Measurements from ENCODE around the gene EP300. TPM values are rescaled to one million over a fixed set of nuclear protein-coding genes. Genes with fewer than 3 reads are reported as not detected.

The EP300 gene
- total RNA-seq, 4 donors from 2014 or later: 50.5 to 111 (median 77.7) TPM

GRCh38 chr22:41152902-41153301 is 60.5 kb downstream of the EP300 start:
- peaks cover 89 to 100% (median 99%) of the 10 kb centered on the region in 4 donors for H3K36me3 ChIP-seq
- H3K9me3 ChIP-seq: no peaks in the 10 kb centered on the region
- TF ChIP-seq POLR2A (IDR thresholded peaks at IDR 0.05; ENCODE audit: low read depth): no peak
- TF ChIP-seq POLR2AphosphoS5 (IDR thresholded peaks at IDR 0.05): no peak
- intact Hi-C loops (cut with DNase I): no loop called here
- no peak overlapping the region for H3K4me3 ChIP-seq
- no peak overlapping the region for H3K27ac ChIP-seq (replicated peaks in 1 of 4)
- 100% methylated on average over 7 of the region's 7 CpGs for WGBS
- DNase-seq (ENCODE audit: extremely low spot score): no peak
- no peaks in the 10 kb centered on the region for H3K27me3 ChIP-seq
- H3K4me1 ChIP-seq: peaks cover 0 to 15% (median 5%) of the 10 kb centered on the region in 4 donors

- no peak for DNase-seq (ENCODE audit: extremely low spot score)
- Histone ChIP-seq H3K9me3 (no peaks in the 10 kb centered on the region), H3K27me3 (no peaks in the 10 kb centered on the region), H3K4me3 (no peak overlapping the region), H3K27ac (replicated peaks in 1 of 4) (no peak overlapping the region), H3K4me1 (peaks cover 0 to 17% (median 5%) of the 10 kb centered on the region in 4 donors), H3K36me3 (peaks cover 77 to 100% (median 99%) of the 10 kb centered on the region in 4 donors)
- WGBS: 68% methylated on average over 4 of the region's 4 CpGs
- intact Hi-C loops (cut with DNase I): no loop called here
- TF ChIP-seq EP300 (IDR thresholded peaks at IDR 0.05) (no peak), POLR2A (IDR thresholded peaks at IDR 0.05; ENCODE audit: low read depth) (no peak), POLR2AphosphoS5 (IDR thresholded peaks at IDR 0.05) (no peak)
- TF ChIP-seq, protein P1, sequence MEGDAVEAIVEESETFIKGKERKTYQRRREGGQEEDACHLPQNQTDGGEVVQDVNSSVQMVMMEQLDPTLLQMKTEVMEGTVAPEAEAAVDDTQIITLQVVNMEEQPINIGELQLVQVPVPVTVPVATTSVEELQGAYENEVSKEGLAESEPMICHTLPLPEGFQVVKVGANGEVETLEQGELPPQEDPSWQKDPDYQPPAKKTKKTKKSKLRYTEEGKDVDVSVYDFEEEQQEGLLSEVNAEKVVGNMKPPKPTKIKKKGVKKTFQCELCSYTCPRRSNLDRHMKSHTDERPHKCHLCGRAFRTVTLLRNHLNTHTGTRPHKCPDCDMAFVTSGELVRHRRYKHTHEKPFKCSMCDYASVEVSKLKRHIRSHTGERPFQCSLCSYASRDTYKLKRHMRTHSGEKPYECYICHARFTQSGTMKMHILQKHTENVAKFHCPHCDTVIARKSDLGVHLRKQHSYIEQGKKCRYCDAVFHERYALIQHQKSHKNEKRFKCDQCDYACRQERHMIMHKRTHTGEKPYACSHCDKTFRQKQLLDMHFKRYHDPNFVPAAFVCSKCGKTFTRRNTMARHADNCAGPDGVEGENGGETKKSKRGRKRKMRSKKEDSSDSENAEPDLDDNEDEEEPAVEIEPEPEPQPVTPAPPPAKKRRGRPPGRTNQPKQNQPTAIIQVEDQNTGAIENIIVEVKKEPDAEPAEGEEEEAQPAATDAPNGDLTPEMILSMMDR (IDR thresholded peaks at IDR 0.05): no peak
These were observed 64.7 kb downstream of the EP300 start for GRCh38 chr22:41157083-41157482.

DNA sequence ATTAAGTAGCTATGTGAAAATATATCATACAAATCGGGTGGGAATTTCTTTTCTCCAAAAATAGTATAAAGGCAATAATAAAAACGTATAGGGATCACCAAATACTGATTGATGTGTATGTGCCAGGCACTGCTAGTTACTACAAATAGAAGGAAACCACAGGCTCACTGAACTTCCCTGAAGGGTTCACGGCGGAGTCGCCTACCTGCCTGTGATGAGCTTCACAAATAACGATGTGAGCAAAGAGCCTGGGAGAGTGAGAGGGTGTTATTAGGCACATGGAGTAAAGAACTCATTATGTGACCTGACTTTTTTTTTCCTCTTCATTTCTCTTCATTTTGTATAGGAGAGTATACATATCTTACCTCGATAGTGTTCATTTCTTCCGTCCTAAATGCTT is 76.8 kb downstream of the EP300 start:
- Histone ChIP-seq H3K36me3 (peaks cover 77 to 100% (median 92%) of the 10 kb centered on the region in 4 donors), H3K4me1 (peaks cover 0 to 9% (median 3%) of the 10 kb centered on the region in 4 donors), H3K4me3 (no peak overlapping the region), H3K27ac (replicated peaks in 1 of 4) (no peak overlapping the region), H3K27me3 (no peaks in the 10 kb centered on the region), H3K9me3 (no peaks in the 10 kb centered on the region)
- 88% methylated on average over 8 of the region's 8 CpGs for WGBS
- DNase-seq (ENCODE audit: extremely low spot score): no peak
- intact Hi-C loops (cut with DNase I): loop anchor here (10.0 kb wide), 1 partner anchor 334 kb away; no protein-coding TSS in a partner anchor
- TF ChIP-seq POLR2AphosphoS5 (IDR thresholded peaks at IDR 0.05) (no peak), EP300 (IDR thresholded peaks at IDR 0.05) (no peak), POLR2A (IDR thresholded peaks at IDR 0.05; ENCODE audit: low read depth) (no peak)
- TF ChIP-seq, protein P1 (IDR thresholded peaks at IDR 0.05): no peak

DNA sequence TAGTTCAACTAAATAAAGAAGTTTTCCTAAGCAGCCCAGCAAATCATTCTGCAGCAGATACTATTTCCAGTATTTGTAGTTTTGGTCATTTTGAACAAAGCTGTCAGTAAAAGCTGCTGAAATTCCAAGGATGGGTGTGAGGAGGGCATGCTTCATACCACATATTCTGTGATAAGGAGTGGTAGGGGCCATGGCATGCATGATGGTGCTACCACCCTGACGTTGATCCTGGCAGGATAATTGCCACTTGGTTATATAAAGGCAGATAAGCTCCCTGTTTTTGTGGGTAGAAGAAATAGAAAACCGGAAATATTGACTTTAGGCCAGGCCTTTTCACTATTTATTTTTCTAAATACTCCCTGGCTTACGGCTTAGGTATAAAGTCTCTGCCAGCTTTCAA is 79.6 kb downstream of the EP300 start:
- Histone ChIP-seq H3K36me3 (peaks cover 73 to 100% (median 95%) of the 10 kb centered on the region in 4 donors), H3K9me3 (no peaks in the 10 kb centered on the region), H3K27ac (replicated peaks in 1 of 4) (no peak overlapping the region), H3K27me3 (no peaks in the 10 kb centered on the region), H3K4me3 (no peak overlapping the region), H3K4me1 (peaks cover 0 to 9% (median 5%) of the 10 kb centered on the region in 4 donors)
- intact Hi-C loops (cut with DNase I): no loop called here
- WGBS: 38% methylated on average over 3 of the region's 3 CpGs
- no peak for DNase-seq (ENCODE audit: extremely low spot score)
- TF ChIP-seq EP300 (IDR thresholded peaks at IDR 0.05) (no peak), POLR2A (IDR thresholded peaks at IDR 0.05; ENCODE audit: low read depth) (no peak), POLR2AphosphoS5 (IDR thresholded peaks at IDR 0.05) (no peak)
- TF ChIP-seq, protein P1 (IDR thresholded peaks at IDR 0.05): no peak

GRCh38 chr22:41175546-41175945 is 83.2 kb downstream of the EP300 start:
- 77% methylated on average over 2 of the region's 2 CpGs for WGBS
- no peaks in the 10 kb centered on the region for H3K9me3 ChIP-seq
- H3K4me3 ChIP-seq: no peak overlapping the region
- H3K36me3 ChIP-seq: peaks cover 67 to 94% (median 89%) of the 10 kb centered on the region in 4 donors
- TF ChIP-seq POLR2A (IDR thresholded peaks at IDR 0.05; ENCODE audit: low read depth) (no peak), POLR2AphosphoS5 (IDR thresholded peaks at IDR 0.05) (no peak), EP300 (IDR thresholded peaks at IDR 0.05) (no peak)
- TF ChIP-seq, protein P1 (IDR thresholded peaks at IDR 0.05): no peak
- H3K27ac ChIP-seq (replicated peaks in 1 of 4): no peak overlapping the region
- intact Hi-C loops (cut with DNase I): no loop called here
- peaks cover 3 to 13% (median 8%) of the 10 kb centered on the region in 4 donors for H3K4me1 ChIP-seq
- no peak for DNase-seq (ENCODE audit: extremely low spot score)
- H3K27me3 ChIP-seq: no peaks in the 10 kb centered on the region

Measured in esophagus muscularis mucosa (tissue), 4 donors.